Measurements from ENCODE around the gene ABCD1.

ABCD1 gene

DNA sequence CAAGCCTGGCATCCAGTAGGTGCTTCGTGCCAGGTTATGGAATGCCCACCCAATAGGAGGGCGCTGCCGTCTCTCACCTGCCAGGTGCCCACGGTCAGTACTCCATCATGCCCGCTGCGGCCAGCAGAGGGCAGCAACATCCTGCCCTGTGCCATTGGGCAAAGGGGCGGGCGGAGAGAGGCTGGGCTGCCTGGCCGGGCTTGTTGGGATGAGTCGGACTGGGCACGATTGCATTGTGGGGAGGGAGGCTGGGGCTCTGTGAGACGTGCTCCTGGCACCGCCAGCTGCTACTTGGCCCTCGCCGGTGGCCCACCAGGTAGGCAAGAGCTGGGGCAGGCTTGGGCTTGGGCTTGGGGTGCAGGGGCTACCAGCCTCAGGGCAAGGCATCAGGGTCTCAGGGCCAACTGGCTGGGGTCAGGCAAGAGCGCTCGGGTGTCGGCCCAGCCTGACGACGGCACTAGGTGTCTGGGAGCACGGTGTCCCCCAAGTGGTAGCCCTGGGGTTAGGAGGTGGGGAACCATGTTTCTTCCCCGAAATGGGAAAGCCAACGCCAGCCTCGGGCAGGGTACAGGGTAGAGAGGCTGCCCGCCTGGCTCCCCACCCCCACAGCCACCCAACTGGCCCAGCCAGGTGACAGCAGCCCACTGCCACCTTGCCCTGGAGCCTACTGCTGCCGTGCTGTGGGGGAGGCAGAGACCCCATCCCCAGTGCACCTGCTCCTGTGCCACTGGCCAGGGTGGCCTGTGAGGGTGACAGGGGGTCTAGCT, 39.5 kb downstream of the ABCD1 start, which contains the start of gene PLXNB3:
TSS of gene PLXNB3 (plus strand) at position 261 of the 767 bp plus-strand sequence. CDS start 1,287 bp downstream, outside the sequence.
- peak; percentile 74 to 77 for DNase-seq

DNA sequence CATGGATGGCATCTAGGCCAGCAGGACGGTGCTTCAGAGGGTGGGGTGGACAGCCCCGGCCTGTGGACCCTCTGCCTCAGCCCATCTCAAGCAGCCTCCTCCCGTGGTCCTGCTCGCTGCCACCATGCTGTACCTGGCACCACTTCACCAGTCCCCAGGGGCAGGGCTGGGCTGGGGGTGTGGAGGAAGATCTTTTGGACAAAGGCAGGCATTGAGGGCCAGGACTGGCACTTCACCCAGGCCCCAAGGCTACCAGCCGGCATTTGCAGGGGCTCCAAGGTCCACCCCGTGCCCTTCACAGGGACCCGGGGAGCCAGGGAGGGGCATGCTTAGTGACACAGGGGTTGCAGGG, 40.1 kb downstream of the ABCD1 start:
- DNase-seq: peak in 1 of 2 donors; percentile 1

DNA sequence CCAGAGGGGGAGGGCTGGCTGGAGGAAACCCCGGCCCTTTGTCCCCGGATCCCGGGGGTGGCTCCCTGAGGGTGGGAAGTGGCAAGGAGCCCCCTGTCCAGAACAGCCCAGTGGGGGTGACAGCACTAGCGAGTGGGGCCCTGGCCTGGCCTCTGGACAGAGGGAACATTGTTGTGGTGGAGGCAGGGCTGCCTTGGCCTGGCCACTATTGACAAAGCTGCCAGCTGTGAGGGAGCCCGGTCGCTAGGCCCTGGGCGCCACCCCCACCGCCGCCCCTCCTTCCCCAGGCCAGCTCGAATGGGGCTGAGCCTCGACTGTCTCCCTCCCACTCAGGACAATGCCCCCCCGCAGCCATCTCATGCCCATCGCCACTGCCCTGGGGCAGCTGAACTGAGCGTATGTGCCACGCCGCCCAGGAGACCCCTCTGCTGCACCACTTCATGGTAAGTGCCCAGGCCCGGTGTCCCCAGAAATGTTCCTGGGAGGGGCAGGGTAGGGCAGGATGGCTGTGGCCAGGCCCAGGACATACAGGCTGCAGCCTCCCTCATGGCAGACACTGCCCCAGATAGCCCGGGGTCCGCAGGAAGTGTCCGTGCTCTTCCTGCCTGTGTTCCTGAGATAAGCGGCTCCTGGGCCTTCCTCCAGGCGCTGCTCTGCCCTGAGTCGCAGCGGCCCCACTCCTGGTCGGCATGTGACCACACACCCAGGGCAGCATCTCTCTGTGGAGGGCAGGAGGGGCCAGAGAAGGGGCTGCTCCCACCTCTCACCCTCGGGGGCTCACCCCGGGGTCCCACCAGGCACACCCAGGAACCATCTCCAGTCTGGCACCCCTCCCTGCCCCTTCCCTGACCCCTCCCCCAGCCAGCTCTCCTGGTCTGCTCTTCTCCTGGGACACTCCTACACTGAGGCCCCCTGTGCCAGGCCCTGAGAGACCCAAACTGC, 40.8 kb downstream of the ABCD1 start:
- DNase-seq: no peak

DNA sequence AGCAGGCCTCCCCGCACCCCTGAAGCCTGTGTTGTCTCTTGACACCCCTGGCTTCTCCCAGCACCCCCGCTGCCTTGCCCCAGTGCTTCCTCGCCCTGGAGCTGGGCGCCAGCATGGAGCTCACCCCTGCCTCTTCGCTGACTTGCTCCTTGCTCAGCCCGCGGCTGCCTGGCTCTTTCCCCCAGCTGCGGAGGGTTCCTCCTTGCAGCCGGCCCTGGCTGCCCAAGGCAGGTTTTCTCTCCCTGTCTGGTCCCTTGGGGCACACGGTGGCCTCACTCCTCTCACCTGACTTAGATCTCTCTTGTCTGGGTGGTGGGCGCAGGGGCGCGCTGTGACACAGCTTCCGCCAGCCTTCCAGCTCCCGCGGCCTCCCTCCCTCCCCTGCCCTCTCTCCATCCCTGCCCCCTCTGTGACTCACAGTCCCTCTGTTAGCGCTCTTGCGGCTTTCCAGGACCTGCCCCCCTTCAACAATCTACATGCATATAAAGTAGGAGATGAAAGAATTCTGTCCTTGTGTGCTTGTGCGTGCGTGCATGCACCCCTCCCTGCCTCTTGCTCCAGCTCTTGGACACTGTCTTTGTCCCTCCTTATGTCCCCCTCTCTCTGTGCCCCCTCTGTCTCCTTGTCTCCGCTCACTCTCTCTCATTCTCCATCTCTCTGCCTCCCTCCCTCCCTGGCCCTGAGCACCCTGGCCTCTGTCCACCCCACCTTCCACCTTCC, 41.6 kb downstream of the ABCD1 start:
- peak in 1 of 2 donors; percentile 0 for DNase-seq

DNA sequence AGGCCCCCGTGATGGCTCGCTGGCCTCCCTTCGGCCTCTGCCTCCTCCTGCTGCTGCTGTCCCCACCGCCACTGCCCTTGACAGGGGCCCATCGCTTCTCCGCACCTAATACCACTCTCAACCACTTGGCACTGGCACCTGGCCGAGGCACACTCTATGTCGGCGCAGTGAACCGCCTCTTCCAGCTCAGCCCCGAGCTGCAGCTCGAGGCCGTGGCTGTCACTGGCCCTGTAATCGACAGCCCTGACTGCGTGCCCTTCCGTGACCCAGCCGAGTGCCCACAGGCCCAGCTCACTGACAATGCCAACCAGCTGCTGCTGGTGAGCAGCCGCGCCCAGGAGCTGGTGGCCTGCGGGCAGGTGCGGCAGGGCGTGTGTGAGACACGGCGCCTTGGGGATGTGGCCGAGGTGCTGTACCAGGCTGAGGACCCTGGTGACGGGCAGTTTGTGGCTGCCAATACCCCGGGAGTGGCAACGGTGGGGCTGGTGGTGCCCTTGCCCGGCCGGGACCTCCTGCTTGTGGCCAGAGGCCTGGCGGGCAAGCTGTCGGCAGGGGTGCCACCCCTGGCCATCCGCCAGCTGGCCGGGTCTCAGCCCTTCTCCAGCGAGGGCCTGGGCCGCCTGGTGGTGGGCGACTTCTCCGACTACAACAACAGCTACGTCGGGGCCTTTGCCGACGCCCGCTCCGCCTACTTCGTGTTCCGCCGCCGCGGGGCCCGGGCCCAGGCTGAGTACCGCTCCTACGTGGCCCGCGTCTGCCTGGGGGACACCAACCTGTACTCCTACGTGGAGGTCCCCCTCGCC, 42.4 kb downstream of the ABCD1 start:
- no peak for DNase-seq

DNA sequence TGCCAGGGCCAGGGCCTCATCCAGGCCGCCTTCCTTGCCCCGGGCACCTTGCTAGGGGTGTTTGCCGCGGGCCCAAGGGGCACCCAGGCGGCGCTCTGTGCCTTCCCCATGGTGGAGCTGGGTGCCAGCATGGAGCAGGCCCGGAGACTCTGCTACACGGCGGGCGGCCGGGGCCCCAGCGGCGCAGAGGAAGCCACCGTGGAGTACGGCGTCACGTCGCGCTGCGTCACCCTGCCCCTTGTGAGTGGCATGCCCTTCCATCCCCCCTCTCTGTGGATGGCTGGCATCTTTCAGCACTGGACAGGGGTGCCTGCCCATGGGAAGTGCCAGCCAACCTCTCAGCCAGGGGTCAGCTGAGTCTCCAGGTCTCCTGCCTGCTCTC, 43.0 kb downstream of the ABCD1 start:
- no peak for DNase-seq

DNA sequence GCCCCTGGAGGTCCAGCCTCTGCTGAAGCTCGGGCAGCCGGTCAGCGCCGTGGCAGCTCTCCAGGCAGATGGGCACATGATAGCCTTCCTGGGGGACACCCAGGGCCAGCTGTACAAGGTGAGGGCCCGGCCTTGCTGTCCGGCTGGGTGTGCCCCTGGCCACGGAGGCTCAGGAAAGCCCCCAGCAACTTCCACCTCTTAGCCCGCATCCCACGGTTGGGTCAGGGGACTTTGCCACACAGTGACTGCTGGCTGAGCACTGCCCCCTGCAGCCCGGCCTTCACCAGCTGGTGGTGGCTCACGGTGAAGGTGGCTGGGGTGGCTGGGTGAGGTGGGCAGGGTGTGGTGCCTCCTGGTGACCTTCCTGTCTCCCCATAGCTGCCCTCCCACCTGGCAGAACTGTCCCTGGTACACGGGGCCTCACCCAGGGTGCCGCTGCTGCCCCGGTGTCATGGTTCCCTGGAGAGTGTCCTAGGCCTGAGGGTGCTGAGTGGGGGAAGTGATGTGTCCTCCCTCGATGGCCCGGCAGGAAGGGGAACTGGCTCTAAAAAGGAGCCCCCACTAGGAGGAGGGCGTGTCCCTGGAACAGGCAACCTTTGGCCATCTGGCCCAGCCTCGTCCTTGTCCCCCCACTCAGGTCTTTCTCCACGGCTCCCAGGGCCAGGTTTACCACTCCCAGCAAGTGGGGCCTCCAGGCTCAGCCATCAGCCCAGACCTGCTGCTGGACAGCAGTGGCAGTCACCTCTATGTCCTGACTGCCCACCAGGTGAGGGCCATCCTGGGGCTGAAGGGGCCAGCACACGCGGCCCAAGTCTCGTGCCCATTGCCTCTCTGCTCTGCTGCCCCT, 43.9 kb downstream of the ABCD1 start:
- no peak for DNase-seq

DNA sequence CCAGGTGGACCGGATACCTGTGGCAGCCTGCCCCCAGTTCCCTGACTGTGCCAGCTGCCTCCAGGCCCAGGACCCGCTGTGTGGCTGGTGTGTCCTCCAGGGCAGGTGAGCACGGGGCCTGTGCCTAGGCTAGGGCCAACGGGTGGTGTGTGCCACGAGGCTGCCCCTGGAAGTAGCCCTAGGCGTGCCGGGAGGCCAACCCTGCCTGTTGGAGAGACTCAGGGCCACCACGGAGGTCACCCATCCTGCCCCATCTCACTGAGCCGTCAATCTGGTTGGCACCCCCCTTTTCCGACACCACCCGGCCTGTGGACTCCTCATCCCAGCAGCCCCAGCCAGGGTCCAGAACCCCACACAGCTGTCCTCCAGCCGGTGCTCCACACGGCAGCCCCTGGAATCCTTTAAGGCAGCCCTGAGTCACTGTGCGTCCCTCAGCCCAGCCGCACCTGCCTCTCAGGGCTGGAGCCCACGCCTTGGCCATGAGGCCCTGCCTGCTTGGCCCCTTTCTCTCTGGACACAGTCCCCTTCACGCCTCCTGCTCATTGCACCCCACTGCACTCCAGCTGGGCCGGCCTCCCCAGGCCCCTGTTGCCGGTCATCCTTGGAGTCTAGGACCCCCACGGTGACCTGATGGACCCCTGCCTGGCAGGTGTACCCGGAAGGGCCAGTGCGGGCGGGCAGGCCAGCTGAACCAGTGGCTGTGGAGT, 44.7 kb downstream of the ABCD1 start:
- DNase-seq: peak in 1 of 2 donors; percentile 1

DNA sequence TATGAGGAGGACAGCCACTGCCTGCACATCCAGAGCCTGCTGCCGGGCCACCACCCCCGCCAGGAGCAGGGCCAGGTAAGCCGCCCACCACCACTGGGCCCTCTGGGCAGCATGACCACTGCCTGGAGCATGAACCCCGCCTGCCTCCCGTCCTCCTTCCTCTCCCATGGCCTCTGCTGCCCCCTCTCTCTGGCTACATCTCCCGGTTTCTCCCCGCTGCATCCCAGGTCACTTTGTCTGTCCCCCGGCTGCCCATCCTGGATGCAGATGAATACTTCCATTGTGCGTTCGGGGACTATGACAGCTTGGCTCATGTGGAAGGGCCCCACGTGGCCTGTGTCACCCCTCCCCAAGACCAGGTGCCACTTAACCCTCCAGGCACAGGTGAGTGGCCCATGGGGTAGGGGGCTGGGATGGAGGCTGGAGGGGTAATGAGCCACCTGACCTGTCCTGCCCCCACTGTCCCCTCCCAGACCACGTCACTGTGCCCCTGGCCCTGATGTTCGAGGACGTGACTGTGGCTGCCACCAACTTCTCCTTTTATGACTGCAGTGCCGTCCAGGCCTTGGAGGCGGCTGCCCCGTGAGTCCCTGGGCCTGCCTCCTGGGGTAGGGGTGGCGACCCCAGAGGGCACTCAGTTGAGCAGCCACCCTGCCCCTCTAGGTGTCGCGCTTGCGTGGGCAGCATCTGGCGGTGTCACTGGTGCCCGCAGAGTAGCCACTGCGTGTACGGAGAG, 45.4 kb downstream of the ABCD1 start:
- DNase-seq: peak in 1 of 2 donors; percentile 1

DNA sequence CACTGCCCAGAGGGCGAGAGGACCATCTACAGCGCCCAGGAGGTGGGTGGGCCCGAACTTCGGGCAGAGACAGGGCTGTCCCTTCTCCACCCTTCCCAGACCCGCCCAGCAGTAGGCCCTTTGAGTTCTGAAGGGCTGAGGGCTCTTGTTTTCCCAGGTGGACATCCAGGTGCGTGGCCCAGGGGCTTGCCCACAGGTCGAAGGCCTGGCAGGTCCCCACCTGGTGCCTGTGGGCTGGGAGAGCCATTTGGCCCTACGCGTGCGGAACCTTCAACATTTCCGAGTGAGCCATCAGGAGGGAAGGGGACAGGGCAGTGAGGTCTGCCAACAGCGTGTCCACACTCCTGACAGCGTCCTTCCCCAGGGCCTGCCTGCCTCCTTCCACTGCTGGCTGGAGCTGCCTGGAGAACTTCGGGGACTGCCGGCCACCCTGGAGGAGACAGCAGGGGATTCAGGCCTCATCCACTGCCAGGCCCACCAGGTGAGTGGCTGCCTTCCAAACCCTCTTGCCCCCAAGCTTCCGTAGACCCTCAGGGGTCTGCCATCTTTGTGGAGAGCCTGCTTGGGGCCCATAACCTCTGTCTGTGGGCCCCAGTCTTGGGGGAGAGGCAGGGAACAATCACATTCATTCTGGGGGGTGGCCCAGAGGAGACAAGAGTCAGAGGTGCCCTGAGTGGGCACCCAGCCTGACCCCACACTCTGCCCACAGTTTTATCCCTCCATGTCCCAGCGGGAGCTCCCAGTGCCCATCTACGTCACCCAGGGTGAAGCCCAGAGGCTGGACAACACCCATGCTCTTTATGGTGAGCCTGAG, 46.2 kb downstream of the ABCD1 start:
- DNase-seq: no peak

DNA sequence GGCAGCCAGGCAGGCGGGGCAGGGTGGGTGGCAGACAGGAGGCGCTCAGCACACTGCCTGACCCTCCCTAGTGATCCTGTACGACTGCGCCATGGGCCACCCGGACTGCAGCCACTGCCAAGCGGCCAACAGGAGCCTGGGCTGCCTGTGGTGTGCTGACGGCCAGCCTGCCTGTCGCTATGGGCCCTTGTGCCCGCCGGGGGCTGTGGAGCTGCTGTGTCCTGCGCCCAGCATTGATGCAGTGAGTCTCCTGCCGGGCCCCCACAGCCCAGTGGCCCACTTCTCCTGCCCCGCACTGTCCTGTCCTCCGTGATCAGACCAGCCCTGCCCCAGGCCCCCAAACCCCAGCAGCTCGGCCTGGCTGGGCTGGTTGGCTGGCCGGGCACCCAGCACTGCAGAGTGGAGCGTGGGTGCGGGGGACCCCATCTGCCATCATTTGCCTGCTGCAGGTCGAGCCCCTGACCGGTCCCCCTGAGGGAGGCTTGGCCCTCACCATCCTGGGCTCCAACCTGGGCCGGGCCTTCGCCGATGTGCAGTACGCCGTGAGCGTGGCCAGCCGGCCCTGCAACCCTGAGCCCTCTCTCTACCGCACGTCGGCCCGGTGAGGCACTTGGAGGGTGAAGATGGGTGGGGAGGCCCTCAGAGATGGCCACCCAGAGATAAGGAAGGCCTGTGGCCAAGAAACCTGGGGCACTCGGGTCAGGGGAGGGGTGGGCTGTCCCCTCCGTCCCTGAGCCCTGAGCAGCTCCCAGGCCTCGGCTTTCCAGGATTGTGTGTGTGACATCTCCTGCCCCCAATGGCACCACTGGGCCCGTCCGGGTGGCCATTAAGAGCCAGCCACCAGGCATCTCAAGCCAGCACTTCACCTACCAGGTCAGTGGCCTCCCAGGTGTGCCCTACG, 47.0 kb downstream of the ABCD1 start:
- DNase-seq: no peak

DNA sequence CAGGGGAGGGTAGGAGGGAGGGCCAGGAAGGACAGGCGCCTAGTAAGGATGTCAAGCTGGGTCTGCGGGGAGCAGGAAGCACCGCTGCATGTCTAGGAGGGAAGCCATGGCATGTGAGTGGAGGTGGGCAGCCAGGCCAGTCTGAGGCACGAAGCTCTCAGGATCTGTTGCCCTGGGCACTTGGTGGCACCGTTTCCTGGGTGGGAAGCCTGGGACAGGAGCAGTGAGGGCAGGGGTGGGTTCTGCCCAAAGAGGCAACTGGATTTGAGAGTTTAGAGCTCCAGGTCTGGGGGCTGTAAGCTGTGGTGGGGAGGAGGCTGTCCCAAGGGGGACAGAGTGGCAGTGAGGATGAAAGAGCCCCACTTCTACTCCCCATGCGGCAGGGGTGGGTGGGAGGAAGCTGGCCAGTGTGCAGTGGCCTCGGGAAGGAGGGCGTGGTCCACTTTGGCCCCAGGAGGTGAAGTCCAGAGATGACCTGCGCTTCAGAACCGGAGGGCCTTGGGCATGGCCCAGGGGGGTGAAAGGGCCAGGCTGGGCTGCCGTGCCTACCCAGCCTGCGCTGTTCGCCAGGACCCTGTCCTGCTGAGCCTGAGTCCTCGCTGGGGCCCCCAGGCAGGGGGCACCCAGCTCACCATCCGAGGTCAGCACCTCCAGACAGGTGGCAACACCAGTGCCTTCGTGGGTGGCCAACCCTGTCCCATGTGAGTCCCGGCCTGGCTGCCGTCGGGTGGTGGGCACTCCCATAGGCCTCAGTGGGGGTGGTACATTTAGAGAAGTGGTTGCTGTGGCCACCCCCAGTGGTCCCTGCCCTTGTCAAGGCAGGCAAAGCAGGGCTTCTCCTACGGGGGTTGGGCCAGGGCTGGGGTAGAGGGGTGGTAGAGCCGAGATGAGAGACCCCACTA, 47.9 kb downstream of the ABCD1 start:
- no peak for DNase-seq

DNA sequence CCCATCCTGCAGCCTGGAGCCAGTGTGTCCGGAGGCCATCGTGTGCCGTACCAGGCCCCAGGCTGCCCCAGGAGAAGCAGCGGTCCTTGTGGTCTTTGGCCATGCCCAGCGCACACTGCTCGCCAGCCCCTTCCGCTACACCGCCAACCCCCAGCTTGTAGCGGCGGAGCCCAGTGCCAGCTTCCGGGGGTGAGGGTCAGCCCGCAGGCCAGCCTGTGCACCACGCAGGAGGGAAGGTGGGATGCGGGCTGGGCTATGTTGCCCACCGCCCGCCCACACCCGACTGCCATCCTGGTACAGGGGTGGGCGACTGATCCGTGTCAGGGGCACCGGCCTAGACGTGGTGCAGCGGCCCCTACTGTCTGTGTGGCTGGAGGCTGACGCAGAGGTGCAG, 48.6 kb downstream of the ABCD1 start:
- no peak for DNase-seq

DNA sequence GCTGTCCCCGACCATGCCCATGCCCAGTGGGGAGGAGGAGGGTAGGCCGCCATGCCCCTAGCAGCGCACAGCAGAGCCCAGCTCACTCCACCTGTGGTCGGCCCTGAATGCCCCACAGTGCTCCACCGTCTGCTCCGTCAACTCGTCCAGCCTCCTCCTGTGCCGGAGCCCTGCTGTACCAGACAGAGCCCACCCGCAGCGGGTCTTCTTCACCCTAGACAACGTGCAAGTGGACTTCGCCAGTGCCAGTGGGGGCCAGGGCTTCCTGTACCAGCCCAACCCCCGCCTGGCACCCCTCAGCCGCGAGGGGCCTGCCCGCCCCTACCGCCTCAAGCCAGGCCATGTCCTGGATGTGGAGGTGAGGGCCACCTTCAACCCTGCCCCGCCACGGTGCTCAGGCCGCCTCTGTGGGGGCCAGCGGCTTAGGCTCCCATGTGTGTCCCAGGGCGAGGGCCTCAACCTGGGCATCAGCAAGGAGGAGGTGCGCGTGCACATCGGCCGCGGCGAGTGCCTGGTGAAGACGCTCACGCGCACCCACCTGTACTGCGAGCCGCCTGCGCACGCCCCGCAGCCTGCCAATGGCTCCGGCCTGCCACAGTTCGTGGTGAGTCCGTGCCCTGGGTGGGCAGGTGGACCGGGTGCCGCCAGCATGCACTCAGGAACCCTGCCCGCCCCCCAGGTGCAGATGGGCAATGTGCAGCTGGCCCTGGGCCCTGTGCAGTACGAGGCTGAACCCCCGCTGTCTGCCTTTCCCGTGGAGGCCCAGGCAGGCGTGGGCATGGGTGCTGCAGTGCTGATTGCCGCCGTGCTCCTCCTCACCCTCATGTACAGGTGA, 49.3 kb downstream of the ABCD1 start:
- DNase-seq: no peak

DNA sequence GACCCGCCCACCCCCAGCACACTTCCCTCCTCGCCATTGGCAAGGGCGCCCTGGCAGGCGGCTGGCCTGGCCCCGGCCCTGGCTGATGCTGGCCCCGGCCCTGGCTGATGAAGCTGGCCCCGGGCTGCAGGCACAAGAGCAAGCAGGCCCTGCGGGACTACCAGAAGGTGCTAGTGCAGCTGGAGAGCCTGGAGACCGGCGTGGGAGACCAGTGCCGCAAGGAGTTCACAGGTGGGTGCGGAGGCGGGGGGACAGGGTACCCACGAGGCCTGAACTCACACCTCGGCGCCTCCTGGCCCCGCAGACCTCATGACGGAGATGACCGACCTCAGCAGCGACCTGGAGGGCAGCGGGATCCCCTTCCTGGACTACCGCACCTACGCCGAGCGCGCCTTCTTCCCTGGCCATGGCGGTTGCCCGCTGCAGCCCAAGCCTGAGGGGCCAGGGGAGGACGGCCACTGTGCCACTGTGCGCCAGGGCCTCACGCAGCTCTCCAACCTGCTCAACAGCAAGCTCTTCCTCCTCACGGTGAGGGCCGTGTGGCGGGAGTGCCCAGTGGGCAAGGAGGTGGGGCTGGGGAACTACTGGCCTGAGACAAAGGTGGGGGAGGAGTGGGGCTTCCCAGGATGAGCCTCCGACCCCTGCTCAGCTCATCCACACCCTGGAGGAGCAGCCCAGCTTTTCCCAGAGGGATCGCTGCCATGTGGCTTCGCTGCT, 50.1 kb downstream of the ABCD1 start:
- no peak for DNase-seq

All from CD4-positive, alpha-beta T cell treated with Interferon alpha-2 for 1 hour (primary cell).